NCI-H2081 treated with DMSO at 0.1 percent for 48 hours (cell line): Measurements from ENCODE around the gene CEP68.
"Not testable (repeated sequence)": the region's sequence is repeated elsewhere in the genome, so short reads cannot be mapped to it uniquely, and the experiment has no call there.

Experiments used
- DNase-seq: peaks from one replicate; lab custom pipeline; 2025; lab: John Stamatoyannopoulos, UW

Gene CEP68

GRCh38 chr2:65081232-65081685 lies 25.0 kb downstream of the CEP68 start:
- DNase-seq = no peak

- DNase-seq = no peak
Measured at GRCh38 chr2:65085148-65085547, 28.9 kb downstream of the CEP68 start.

GRCh38 chr2:65092791-65093190 lies 36.6 kb downstream of the CEP68 start:
- DNase-seq = no peak

- DNase-seq = no peak
Measured at GRCh38 chr2:65093211-65093610, 37.0 kb downstream of the CEP68 start.

- no peak for DNase-seq
Measured at GRCh38 chr2:65096948-65097347, 40.7 kb downstream of the CEP68 start.

- DNase-seq = no peak
Measured at GRCh38 chr2:65097844-65098243, 41.6 kb downstream of the CEP68 start.

GRCh38 chr2:65098741-65099140 lies 42.5 kb downstream of the CEP68 start:
- no peak for DNase-seq

GRCh38 chr2:65101071-65101470 lies 44.9 kb downstream of the CEP68 start:
- DNase-seq = no peak

GRCh38 chr2:65103013-65103715 lies 46.9 kb downstream of the CEP68 start:
- DNase-seq = no peak

GRCh38 chr2:65107530-65107929 lies 51.3 kb downstream of the CEP68 start:
- DNase-seq = no peak

- DNase-seq = no peak
Measured at GRCh38 chr2:65108780-65109179, 52.6 kb downstream of the CEP68 start.

- no peak for DNase-seq
Measured at GRCh38 chr2:65112633-65113032, 56.4 kb downstream of the CEP68 start.

GRCh38 chr2:65113229-65113628 lies 57.0 kb downstream of the CEP68 start:
- no peak for DNase-seq

- no peak for DNase-seq
Measured at GRCh38 chr2:65113816-65114215, 57.6 kb downstream of the CEP68 start.

- DNase-seq = no peak
Measured at GRCh38 chr2:65114921-65115320, 58.7 kb downstream of the CEP68 start.

GRCh38 chr2:65116645-65117044 lies 60.4 kb downstream of the CEP68 start:
- DNase-seq = no peak

GRCh38 chr2:65120990-65121693 lies 64.9 kb downstream of the CEP68 start:
- DNase-seq = no peak

- no peak for DNase-seq
Measured at GRCh38 chr2:65122313-65122712, 66.1 kb downstream of the CEP68 start.

GRCh38 chr2:65125457-65125856 lies 69.2 kb downstream of the CEP68 start:
- not testable (repeated sequence) for DNase-seq

- no peak for DNase-seq
Measured at GRCh38 chr2:65128297-65129190, 72.3 kb downstream of the CEP68 start.

GRCh38 chr2:65129286-65129825 lies 73.1 kb downstream of the CEP68 start:
- no peak for DNase-seq
